GM13977 (cell line): Measurements from ENCODE around the gene AGBL1.

ENCODE experiments used
- DNase-seq: peaks from one replicate; pipeline ENCODE4 v3.0.0; 2012; ENCODE audit warnings: low spot score
- in situ Hi-C: fragments of 300-500 bp; cut with MboI; formaldehyde crosslinking; loops from one replicate; pipeline ENCODE4 v1.12.0; 2022; ENCODE audit warnings: low sequenced_read_pairs, low pct_unique_long_range_greater_than_20kb, mixed read lengths, inconsistent platforms; ENCODE audit not compliant: unreplicated experiment
- TF ChIP-seq, protein P1 (sequence below): IDR thresholded peaks from 2 replicates; pipeline ENCODE4 v1.5.1; 2012; ENCODE audit warnings: mild to moderate bottlenecking, control low read depth; ENCODE audit not compliant: insufficient read depth; ENCODE audit errors: extremely low read depth, missing control alignments

The AGBL1 gene

GRCh38 chr15:86810329-86810728, 730.7 kb downstream of the AGBL1 start:
- TF ChIP-seq, protein P1, sequence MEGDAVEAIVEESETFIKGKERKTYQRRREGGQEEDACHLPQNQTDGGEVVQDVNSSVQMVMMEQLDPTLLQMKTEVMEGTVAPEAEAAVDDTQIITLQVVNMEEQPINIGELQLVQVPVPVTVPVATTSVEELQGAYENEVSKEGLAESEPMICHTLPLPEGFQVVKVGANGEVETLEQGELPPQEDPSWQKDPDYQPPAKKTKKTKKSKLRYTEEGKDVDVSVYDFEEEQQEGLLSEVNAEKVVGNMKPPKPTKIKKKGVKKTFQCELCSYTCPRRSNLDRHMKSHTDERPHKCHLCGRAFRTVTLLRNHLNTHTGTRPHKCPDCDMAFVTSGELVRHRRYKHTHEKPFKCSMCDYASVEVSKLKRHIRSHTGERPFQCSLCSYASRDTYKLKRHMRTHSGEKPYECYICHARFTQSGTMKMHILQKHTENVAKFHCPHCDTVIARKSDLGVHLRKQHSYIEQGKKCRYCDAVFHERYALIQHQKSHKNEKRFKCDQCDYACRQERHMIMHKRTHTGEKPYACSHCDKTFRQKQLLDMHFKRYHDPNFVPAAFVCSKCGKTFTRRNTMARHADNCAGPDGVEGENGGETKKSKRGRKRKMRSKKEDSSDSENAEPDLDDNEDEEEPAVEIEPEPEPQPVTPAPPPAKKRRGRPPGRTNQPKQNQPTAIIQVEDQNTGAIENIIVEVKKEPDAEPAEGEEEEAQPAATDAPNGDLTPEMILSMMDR, result no peak
- no peak for DNase-seq
- in situ Hi-C loops, result no loop called here

DNA sequence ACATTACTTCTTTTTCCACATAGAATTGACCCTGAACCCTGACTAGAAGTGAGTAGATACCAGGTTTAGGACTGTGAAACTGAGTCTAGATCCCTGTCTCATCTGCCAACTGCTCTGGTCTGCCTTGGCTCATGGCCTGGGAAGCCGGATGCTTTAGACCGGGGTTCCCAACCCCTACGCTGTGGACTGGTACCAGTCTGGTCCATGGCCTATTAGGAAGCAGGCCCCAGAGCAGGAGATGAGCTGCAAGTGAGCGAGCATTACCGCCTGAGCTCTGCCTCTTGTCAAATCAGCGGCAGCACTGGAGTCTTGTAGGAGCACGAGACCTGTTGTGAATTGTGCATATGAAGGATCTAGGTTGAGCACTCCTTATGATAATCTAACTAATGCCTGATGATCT, 734.2 kb downstream of the AGBL1 start:
- in situ Hi-C loops, result no loop called here
- no peak for DNase-seq
- TF ChIP-seq, protein P1, result no peak

GRCh38 chr15:86829245-86829644, 749.6 kb downstream of the AGBL1 start:
- DNase-seq, result no peak
- TF ChIP-seq, protein P1, result no peak
- in situ Hi-C loops, result no loop called here

- DNase-seq, result no peak
- in situ Hi-C loops, result no loop called here
- TF ChIP-seq, protein P1, result no peak
Measured at GRCh38 chr15:86830304-86830703, 750.6 kb downstream of the AGBL1 start.

DNA sequence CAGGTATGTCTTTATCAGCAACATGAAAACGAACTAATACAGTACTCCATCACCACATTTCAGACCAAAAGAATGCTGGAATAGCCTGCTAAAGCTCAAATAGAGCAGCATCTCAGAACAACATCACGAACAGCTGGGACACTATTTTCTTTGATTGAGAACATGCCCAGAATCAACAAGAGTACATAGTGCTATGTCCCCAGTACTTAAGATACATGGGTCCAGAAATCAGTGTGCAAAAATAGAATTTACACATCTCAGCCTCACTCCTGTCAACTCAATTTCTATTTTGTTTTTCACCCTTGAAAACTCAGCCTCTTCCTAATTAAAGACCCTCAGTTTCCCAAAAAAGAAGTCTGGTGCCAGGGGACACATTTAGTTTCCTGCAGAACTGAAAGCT, 753.9 kb downstream of the AGBL1 start:
- DNase-seq, result no peak
- TF ChIP-seq, protein P1, result no peak
- in situ Hi-C loops, result no loop called here

DNA sequence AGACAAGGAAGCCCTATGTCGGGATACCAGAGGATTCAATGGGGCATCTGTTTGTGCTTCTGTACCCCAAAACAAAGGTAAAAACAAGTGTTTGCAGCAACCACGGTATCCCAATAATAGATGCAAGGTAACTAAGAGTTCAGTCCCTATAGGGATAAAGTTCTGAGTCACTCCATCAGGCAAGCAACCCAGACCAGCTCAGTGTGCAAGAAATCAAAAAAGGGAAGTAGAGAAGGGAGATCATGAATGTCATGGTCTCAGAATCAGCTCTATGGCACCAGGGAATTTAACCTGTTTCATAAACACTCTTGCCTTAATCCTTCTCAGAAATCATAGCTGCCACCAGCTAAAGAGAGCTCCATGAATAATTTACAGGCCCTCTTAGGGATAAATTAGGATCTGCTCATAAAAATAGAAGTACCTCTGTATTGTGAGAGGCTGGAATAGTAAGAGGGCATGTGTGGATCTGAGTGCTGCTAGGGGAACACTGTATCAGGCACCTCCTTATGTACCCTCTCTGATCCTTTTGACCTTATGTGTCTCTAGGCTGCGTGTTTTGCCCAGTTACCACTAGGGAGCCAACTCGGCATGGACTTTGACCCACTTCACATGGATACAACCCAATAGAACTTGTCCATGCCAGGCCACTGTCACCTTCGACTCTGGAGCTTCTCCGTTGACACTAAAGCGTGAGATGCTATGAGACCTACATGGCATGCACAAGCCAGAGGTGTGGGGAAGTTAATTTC, 754.6 kb downstream of the AGBL1 start:
- TF ChIP-seq, protein P1, result no peak
- DNase-seq, result no peak
- in situ Hi-C loops, result no loop called here
